Osteocyte (in vitro differentiated cells): ENCODE results near the gene TTN. TPM values are rescaled to one million over a fixed set of nuclear protein-coding genes. Genes with fewer than 3 reads are reported as not detected.
"Not testable (repeated sequence)": the region's sequence is repeated elsewhere in the genome, so short reads cannot be mapped to it uniquely, and the experiment has no call there.

Experiments used
- DNase-seq: peaks from one replicate; pipeline ENCODE4 v3.0.0; 2021; ENCODE audit warnings: mixed read lengths; ENCODE audit not compliant: unreplicated experiment; ENCODE audit errors: extremely low spot score
- H3K27ac Mint-ChIP-seq: one replicate; pipeline ENCODE4 v1.8.0; 2021; ENCODE audit warnings: mild to moderate bottlenecking, mixed read lengths; ENCODE audit not compliant: unreplicated experiment
- H3K27me3 Mint-ChIP-seq: one replicate; pipeline ENCODE4 v1.8.0; 2021; ENCODE audit warnings: mixed read lengths; ENCODE audit not compliant: unreplicated experiment
- H3K36me3 Mint-ChIP-seq: one replicate; pipeline ENCODE4 v1.8.0; 2021; ENCODE audit warnings: mixed read lengths; ENCODE audit not compliant: unreplicated experiment
- H3K4me1 Mint-ChIP-seq: one replicate; pipeline ENCODE4 v1.8.0; 2021; ENCODE audit warnings: mixed read lengths; ENCODE audit not compliant: unreplicated experiment
- H3K4me3 Mint-ChIP-seq: one replicate; pipeline ENCODE4 v1.8.0; 2021; ENCODE audit warnings: mild to moderate bottlenecking, moderate library complexity, mixed read lengths; ENCODE audit not compliant: unreplicated experiment
- H3K9me3 Mint-ChIP-seq: one replicate; pipeline ENCODE4 v1.8.0; 2021; ENCODE audit warnings: mixed read lengths; ENCODE audit not compliant: unreplicated experiment
- CTCF ChIP-seq: fragments of 200-600 bp; sonication (generic); IDR thresholded peaks from 2 replicates; pipeline ENCODE4 v1.5.0; 2021; ENCODE audit warnings: antibody characterized with exemption, mild to moderate bottlenecking, moderate library complexity
- total RNA-seq: library from RNA; stranded (reverse); gene quantifications from 2 replicates; pipeline ENCODE4 v1.2.1, GENCODE V29; 2021

Gene TTN
- total RNA-seq, 1 donor from 2014 or later, result not detected

- Mint-ChIP-seq H3K9me3 (no peaks in the 10 kb centered on the region), H3K36me3 (no peaks in the 10 kb centered on the region), H3K4me3 (no peak overlapping the region), H3K27ac (no peak overlapping the region), H3K4me1 (no peaks in the 10 kb centered on the region), H3K27me3 (peaks cover 24% of the 10 kb centered on the region)
- DNase-seq, result no peak
- TF ChIP-seq CTCF, result no peak
Measured at GRCh38 chr2:178677599-178677998, 129.6 kb downstream of the TTN start.

GRCh38 chr2:178676046-178676445, 131.2 kb downstream of the TTN start:
- H3K36me3 Mint-ChIP-seq, result no peaks in the 10 kb centered on the region
- H3K9me3 Mint-ChIP-seq, result no peaks in the 10 kb centered on the region
- no peaks in the 10 kb centered on the region for H3K4me1 Mint-ChIP-seq
- DNase-seq, result no peak
- no peak overlapping the region for H3K27ac Mint-ChIP-seq
- no peak overlapping the region for H3K4me3 Mint-ChIP-seq
- TF ChIP-seq CTCF, result no peak
- H3K27me3 Mint-ChIP-seq, result peaks cover 20% of the 10 kb centered on the region

- DNase-seq, result no peak
- Mint-ChIP-seq H3K36me3 (no peaks in the 10 kb centered on the region), H3K4me1 (no peaks in the 10 kb centered on the region), H3K27me3 (peaks cover 18% of the 10 kb centered on the region), H3K9me3 (no peaks in the 10 kb centered on the region), H3K4me3 (no peak overlapping the region), H3K27ac (no peak overlapping the region)
- no peak for TF ChIP-seq CTCF
Measured at GRCh38 chr2:178674122-178674521, 133.1 kb downstream of the TTN start.

GRCh38 chr2:178666458-178666857, 140.8 kb downstream of the TTN start:
- no peaks in the 10 kb centered on the region for H3K4me1 Mint-ChIP-seq
- no peak overlapping the region for H3K27ac Mint-ChIP-seq
- no peaks in the 10 kb centered on the region for H3K9me3 Mint-ChIP-seq
- peaks cover 6% of the 10 kb centered on the region for H3K27me3 Mint-ChIP-seq
- no peaks in the 10 kb centered on the region for H3K36me3 Mint-ChIP-seq
- no peak for DNase-seq
- TF ChIP-seq CTCF, result no peak
- no peak overlapping the region for H3K4me3 Mint-ChIP-seq

GRCh38 chr2:178658480-178658879, 148.7 kb downstream of the TTN start:
- H3K27ac Mint-ChIP-seq, H3K27me3 Mint-ChIP-seq, H3K4me3 Mint-ChIP-seq, H3K4me1 Mint-ChIP-seq, DNase-seq, H3K9me3 Mint-ChIP-seq, H3K36me3 Mint-ChIP-seq: not testable (repeated sequence)

- TF ChIP-seq CTCF, result no peak
- H3K4me3 Mint-ChIP-seq, result no peak overlapping the region
- DNase-seq, result no peak
- no peak overlapping the region for H3K27ac Mint-ChIP-seq
- H3K4me1 Mint-ChIP-seq, result no peaks in the 10 kb centered on the region
- H3K36me3 Mint-ChIP-seq, result no peaks in the 10 kb centered on the region
- no peaks in the 10 kb centered on the region for H3K9me3 Mint-ChIP-seq
- H3K27me3 Mint-ChIP-seq, result peaks cover 7% of the 10 kb centered on the region
Measured at GRCh38 chr2:178650554-178650953, 156.7 kb downstream of the TTN start.
